ENCODE measurements around the gene GREM1.
A peak's percentile ranks its signal among the peaks of the same experiment; 100 is the strongest.

The GREM1 gene

DNA sequence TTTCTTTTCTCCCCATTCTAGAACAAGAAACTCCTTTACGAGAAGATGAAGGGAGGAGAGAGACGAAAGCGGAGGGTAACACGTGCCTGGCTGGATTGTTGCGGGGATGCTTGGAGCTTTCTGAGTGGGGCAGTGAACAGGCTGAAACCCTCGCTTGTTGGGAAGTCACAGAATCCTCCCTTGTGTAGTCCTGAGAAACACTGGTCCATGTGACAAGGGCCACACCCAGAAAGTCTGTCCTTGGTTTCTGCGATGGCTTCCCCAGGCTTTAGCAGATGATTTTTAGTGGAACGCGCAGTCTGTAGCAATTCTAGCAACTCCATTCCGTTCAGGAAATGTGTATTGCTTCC is 26.1 kb upstream of the GREM1 start:
- intact Hi-C loops (cut with DNase I), result no loop called here
- DNase-seq, result peak in 23 of 42 donors; percentile 10 to 68 (median 36)

DNA sequence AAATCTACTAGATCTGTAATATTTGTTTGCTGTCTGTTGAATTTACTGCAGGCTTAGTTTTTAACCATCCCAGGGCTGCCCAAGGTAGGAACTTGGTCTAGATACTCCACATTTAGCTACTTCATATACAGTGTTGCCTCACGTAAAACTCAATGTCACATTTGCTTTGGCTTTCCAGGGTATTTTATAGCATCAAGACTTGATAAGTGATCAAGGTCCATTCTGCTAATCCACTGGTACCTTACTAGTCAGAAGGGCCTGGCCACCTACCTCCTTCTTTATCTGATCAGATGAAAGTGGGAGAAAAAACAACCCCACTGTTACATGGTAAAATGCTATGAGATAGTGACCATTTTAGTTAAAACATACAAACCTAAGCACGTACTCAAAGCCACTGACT is 25.5 kb upstream of the GREM1 start:
- DNase-seq, result no peak
- intact Hi-C loops (cut with DNase I), result no loop called here

DNA sequence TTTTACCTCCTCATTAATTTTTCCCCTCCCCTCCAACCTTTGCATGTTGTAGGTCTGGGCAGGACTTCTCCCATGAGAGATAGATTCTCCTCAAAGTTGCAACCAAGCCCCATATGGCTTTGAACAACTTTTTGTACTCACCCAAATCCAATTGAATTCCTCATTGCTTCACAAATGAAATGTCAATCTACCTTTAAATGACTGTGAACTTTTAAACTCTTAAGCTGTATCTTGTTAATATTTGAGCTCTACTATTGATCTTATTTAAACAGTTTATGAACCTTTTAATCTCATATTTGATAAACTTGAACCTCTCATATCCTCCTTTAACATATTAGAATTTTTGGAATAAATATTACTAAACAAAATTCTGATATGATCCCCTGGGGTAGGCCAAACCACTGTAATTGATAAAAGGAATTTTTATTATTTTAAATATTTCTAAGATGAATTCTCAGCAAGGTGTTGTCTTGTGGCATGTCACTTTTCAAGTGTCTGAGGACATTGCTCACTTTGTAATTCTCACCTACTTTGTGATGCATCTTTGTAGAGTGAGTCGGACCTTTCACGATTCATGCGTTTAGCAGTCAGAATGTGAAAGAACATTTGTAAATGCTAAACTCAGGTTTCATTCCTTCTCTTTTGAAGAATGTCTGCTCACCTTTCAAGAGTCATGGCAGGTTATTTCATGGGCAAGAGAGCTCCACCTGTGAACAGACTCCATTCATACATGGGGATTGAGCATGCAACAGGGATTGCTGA is 23.4 kb upstream of the GREM1 start:
- intact Hi-C loops (cut with DNase I), result no loop called here
- DNase-seq, result no peak

DNA sequence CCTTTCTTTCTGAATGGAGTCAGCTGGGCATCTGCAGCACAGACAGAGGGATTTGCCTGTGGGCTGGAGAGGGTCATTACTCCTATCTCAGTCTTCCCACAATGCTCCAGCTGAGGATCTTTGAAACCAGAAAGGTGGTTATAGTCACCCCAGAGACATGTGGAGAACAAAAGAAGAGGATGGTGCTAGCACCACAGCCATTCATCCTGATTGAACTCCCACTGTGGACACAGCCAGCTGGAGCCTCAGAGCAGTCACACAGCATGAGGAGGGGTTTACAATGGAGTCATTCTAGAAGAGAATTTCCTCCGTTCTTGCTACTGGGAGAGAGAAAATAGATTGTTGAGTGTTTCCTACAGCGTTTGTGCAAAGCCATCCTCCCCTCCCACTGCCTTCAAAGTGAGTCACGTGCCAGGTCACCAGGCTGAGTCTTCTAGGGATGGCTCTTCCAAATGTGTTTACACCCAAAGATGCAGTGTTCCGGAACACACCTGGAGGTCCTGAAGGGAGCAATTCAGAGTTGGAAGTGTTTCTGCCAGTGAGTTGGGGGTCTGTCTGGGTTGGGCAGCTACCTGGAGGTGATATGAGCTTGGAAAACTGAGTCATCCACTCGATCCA is 18.9 kb upstream of the GREM1 start:
- intact Hi-C loops (cut with DNase I), result no loop called here
- DNase-seq, result no peak

DNA sequence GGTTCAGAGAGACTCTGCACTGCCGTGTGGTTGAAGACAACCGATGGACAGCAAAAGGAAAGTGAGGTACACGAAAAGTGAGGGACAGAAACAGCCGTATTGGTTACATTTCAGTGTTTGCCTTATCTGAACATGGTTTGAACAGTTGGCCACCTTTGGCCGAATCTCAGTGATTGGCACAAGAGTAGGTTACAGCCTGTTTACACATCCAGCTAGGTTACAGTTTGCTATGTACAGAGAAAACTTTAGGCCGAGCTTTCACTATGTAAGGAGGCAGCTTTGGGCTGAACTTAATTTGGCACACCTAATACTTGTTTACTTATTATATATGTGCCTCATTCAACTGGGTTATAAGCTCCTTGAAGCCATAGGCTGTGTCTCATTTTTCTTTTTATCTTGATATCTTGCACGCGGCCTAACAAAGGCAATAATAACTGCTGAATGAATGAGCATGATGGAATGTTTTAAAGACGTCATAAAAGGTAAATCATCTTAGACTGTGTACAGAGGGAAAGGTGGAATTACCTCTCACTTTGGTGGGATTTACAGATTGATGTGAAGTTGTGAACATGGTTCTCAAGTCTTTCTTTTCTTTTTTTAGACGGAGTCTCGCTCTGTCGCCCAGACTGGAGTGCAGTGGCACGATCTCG is 17.2 kb upstream of the GREM1 start:
- intact Hi-C loops (cut with DNase I), result no loop called here
- DNase-seq, result no peak

DNA sequence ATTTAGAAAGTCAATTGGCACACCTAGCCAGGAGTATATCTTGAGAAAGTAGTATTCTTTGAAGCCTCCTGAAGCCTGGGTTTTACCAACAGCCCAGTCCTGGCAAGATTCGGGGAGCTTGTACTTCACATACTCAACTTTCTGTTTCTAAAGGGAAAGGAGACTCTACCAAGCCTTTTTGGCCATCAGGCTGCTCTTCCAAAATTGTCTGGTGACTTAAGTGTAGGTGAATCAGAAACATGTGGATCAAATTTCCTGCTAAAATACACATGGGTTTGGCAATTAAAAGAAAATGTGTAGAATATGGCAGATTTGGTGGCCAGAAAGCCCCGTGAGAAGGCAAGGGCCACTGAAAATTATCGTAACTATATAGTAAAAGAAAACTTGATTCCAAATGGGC is 15.9 kb upstream of the GREM1 start:
- intact Hi-C loops (cut with DNase I), result no loop called here
- no peak for DNase-seq

DNA sequence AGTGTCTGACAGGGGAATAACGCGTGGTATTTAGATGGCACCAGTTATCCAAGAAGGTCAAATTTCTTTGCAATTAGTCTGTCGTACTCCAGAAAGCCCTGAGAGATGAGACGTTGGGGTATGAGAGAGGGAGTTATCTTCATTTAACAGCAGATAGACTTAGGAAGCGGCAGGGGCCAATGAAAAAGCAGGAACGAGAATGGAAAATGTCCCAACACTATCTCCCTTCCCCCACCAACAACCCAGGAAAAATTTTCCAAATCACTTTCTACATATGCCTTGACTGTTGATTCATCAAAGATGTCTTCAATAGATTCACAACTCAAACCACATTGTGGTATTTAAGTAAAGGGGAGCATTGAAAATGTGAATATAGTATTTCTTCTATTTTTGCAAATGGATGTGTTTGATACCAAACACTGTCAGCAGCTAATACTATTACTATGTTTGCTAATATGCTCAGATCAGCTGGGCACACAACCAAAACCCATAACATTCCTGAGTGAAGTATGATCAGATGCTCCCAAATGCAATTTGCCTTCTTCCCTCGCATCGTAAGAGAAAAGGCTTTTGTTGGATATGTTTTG is 13.3 kb upstream of the GREM1 start:
- intact Hi-C loops (cut with DNase I), result no loop called here
- DNase-seq, result no peak

DNA sequence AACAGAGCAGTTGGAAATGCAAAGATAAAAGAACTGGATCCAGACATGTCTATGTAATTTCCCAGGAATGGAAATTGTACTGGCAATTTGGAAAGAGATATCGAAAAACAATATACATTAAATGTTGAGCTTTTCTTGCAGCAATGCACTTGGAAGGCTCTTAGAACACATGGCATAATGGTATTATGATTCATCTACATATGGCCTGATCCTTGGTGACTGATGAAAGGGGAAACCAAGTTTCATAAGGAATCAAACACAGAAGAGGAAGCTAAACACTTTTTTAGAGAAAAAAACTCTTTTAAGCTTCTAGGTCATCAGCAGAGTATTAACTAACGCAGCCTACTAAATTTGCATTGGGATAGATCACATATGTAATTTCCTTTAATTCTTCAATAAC is 12.4 kb upstream of the GREM1 start:
- DNase-seq, result no peak
- intact Hi-C loops (cut with DNase I), result no loop called here

DNA sequence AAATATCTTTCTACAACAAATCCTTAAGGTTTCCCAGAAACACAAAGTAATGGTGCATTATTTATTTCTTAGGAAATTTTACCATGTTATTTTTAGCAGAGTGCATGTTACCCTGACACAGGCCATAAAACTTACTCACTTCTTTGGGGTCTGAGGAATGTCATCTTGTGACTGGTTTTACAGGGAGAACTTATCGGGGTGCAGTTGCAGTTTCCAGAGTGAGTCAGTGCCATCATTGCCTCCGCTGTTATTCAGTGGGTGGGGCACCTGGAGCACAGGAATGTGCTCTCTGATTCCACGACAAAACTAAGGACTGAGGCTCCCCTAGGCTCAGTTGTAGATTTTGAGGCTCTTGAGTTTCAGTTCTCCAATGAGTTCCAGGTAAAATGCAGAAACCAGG is 11.1 kb upstream of the GREM1 start:
- DNase-seq, result no peak
- intact Hi-C loops (cut with DNase I), result no loop called here

DNA sequence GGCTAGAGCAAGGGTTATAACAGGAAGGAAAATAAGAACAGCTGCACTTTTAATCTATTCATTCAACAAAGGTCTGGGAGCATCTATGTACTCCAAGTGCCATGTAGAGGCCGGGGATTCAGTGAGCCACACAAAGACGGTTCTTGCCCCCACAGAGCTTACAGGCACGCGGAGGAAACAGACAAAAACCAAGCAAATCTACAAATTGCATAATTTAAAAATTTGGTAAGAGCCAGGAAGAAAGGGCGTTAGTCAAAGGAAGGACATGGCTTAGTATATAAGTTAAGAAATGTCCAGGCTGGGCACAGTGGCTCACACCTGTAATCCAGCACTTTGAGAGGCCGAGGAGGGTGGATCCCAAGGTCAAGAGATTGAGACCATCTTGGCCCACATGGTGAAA is 10.4 kb upstream of the GREM1 start:
- no peak for DNase-seq
- intact Hi-C loops (cut with DNase I), result no loop called here

DNA sequence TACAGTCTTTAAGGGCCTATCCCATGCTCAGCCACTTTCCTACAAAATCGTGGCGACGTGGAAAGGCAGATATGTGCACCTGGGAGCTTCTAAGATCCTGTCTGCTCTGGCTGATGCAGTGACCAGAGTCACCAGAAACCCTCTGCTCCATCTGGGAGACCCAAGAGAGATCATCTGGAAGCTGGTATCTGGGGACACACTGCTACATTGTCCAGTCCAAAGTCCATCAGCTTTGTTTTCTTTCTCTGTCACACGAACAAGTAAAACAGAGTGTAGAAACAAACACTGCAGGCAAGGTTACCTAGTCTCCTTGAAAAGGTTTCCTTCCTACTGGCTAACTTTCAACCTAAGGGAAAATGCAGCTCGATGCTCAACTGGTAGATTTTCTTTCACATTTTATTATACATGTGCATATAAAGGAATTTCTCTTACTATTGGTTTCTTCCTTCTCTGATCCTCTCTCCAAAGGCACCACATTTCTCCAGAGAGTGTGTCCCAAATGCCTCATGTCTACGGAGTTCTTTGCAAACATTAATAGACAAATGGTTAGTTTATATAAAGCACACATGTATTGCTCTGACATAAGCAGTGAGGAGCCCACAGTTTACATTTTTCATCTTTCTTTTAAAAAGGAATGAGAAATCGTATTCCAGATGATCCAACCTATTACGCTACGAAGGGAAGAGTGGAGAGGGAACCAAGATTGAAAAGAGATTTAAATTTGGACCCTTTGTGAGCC is 8.3 kb upstream of the GREM1 start:
- DNase-seq, result no peak

DNA sequence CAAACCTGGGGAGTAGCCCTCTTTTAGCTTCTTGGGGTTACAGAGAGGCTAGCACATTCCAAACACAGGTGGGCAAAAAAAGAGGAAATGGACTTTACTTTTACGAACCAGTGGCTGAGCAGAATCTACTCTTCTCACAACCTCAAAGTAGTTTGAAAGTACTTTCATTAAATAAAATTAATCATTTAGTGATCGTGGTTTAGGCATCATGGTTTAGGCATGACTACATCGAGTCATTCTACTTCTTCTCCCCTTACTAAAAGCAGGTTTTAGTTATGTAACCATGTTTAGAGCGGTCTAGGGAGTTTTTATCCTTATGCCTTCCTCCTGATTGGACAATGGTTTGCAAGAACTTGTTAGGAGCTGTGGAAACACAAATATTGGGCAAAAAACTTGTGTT is 2.5 kb upstream of the GREM1 start:
- intact Hi-C loops (cut with DNase I), result no loop called here
- no peak for DNase-seq

More for the DNA sequence above, 8.3 kb upstream of the GREM1 start:
- intact Hi-C loops (cut with DNase I), result no loop called here

DNA sequence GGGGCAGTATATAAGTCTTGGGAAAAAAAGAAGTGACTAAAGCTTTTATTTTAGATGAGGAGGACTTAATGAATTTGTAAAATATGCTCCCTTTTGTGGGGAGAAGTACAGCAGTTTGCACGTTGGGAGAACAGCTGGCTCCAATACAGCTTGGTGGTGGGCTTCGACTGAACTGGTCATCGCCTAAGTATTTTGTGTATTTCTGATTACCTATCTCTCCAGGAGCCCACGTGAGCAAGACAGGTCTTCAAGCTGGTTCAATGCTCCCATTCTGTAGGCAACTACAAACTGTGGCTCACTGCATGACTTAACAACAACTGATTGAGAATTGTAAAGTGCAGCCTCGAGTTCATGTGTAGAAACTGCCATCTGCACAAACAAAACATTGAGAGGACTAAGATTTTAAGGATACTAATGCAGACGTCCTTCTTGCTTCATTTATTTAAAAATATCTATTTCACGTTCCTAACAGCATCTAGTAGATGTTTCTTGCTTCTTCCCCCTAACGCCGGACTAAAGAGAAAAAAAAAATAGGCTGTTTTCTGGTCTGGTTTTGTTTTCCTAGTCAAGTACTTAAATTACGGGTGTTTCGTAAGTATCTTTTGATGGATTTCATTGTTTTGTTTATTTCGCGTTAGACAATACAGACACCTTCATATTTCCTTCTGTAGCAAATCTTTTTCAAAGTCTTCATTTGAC is 1.4 kb upstream of the GREM1 start:
- DNase-seq, result peak in 1 of 42 donors; percentile 15
- intact Hi-C loops (cut with DNase I), result loop anchor here (2.0 kb wide), 1 partner anchor 122 kb away; no protein-coding TSS in a partner anchor

DNA sequence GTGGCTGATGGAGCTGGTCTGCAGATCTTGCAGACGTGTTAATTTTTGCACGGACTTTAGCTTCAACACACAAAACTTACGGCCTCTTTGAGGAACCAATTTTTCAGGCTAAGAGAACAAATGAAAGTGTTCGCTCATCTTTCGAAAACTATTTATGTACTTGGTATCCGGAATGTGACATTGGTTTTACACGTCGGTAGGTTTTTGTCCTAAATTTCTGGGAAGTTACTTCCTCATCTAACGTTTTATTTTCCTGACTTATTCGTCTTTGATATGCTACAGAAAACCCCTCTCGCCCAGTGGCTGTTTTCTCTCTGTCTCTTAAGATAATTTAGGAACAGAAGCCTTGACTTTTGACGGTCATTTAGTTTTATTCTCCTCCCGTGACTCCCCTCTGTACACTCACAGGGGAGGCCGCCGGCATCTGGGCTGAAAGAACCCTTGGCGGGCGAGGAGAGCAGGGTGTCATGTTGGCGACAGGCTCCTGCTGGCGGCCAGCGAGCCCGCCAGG is 834 bp upstream of the GREM1 start:
- intact Hi-C loops (cut with DNase I), result loop anchor here (2.0 kb wide), 1 partner anchor 122 kb away; no protein-coding TSS in a partner anchor
- DNase-seq, result peak in 14 of 42 donors; percentile 6 to 47 (median 17)

DNA sequence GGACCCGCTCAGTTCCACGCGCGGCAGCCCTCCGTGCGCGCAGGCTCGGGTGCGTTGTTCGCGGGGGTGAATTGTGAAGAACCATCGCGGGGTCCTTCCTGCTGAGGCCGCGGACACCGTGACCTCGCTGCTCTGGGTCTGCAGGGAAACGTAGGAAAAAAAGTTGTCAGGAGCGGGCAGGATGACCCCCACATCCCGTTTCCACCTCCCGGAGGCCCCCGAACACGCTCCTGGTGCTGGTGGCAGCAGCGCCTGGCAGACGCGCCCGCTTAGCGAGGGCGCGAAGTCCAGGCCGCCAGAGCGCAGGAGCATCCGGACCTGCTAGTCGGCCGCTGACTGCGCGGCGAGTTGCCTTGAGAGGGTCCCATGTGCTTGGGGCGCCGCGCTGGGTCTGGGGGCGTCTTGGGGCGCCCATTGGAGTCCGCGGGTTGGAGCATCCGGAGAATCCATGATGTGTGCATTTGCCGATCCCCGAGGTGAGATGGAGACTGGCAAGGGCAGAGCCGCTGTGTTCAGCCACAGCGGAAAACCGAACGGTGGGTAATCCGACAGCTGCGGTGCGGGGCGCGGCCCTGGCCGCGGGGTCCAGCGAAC is 520 bp downstream of the GREM1 start:
- intact Hi-C loops (cut with DNase I), result no loop called here
- peak in 11 of 42 donors; percentile 2 to 40 (median 20) for DNase-seq

DNA sequence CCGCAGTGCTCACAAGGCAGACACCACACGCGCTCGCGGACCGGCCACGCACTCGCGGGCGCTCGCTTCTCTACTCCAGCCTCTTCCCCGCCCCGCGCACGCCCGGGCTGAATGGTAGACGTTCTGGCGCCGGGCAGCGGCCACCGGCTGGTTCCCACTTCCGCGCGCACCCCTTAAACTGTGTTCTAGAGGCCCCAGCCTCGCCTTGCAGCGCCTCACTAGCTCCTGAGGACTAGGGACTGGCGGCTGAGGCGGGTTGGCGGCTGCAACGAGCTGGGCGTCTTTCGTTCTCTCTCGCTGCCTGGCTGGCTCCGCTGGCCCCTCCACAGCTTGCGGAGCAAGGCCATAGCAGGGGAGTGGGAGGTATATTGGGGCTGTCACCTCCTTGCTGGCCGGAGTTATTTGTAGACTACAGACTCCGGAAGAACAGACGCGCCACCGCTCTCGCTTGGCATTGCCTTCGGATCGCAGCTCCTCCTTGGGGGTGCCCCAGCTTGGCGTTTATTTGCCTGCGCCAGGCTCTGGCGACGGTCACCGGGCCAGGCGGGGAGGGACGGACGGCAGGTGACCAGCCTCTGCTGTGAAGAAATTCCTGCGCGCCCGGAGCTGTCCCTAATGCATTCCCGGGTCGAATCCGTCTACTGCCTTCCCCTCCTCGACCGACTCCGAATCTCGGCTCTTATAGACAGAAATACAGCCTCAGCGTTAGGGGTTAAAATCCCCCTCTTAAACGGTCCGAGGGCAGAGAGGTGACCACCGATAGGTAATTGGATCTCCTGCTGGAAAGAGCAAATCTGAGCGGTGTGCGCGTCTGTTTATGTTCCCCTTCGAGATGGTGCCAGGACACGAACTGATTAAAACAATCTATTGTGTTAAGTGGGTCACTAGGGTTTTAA is 1.3 kb downstream of the GREM1 start:
- intact Hi-C loops (cut with DNase I), result no loop called here
- peak in 28 of 42 donors; percentile 2 to 66 (median 23) for DNase-seq

DNA sequence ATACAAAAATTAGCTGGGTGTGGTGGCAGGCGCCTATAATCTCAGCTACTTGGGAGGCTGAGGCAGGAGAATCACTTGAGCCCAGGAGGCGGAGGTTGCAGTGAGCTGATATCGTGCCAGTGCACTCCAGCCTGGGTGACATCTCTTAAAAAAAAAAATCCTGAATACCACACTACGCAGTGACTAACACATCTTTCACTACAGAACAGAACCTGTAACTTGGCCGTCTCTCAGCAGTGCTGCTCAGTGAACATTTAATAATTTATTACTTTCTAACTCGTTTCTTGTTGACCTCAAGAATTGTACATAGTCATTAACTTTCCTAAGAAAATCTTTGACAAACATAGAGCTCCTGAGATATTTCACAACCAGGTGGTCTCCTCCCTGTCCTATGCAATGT is 3.8 kb downstream of the GREM1 start:
- DNase-seq, result no peak

More for the DNA sequence above, 3.8 kb downstream of the GREM1 start:
- intact Hi-C loops (cut with DNase I), result no loop called here
